AG09319 (cell line): ENCODE data around the gene EHD3.

Source experiments
- DNase-seq: peaks from one replicate; pipeline ENCODE4 v3.0.0-alpha.2; 2010; ENCODE audit warnings: low read depth; ENCODE audit errors: extremely low read depth
- TF ChIP-seq, protein P1 (sequence below): IDR thresholded peaks from 2 replicates; pipeline ENCODE4 v1.5.1; 2011; ENCODE audit warnings: low read depth, mild to moderate bottlenecking, inconsistent platforms, low read length, moderate library complexity

Gene EHD3

GRCh38 chr2:31241625-31242270 is 7.8 kb downstream of the EHD3 start:
- TF ChIP-seq, protein P1, sequence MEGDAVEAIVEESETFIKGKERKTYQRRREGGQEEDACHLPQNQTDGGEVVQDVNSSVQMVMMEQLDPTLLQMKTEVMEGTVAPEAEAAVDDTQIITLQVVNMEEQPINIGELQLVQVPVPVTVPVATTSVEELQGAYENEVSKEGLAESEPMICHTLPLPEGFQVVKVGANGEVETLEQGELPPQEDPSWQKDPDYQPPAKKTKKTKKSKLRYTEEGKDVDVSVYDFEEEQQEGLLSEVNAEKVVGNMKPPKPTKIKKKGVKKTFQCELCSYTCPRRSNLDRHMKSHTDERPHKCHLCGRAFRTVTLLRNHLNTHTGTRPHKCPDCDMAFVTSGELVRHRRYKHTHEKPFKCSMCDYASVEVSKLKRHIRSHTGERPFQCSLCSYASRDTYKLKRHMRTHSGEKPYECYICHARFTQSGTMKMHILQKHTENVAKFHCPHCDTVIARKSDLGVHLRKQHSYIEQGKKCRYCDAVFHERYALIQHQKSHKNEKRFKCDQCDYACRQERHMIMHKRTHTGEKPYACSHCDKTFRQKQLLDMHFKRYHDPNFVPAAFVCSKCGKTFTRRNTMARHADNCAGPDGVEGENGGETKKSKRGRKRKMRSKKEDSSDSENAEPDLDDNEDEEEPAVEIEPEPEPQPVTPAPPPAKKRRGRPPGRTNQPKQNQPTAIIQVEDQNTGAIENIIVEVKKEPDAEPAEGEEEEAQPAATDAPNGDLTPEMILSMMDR: no peak
- DNase-seq: no peak

- TF ChIP-seq, protein P1: no peak
Measured at GRCh38 chr2:31243053-31243452, 9.1 kb downstream of the EHD3 start.

DNA sequence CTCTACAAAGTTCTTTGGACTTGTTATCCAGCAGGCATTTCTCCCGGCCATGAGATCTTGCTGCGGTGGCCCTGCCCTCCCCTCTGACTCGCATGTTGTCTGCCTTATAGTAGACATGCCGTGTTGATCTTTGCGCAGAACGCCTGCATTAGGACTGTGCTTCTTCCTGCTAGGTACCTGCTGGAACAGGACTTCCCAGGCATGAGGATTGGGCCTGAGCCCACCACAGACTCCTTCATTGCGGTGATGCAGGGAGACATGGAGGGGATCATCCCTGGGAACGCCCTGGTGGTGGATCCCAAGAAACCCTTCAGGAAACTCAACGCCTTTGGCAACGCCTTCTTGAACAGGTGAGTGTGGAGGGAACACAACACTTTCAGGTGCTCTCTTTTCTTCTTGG is 10.1 kb downstream of the EHD3 start:
- TF ChIP-seq, protein P1: no peak
- DNase-seq: no peak

More at GRCh38 chr2:31243053-31243452, 9.1 kb downstream of the EHD3 start:
- DNase-seq: no peak

- TF ChIP-seq, protein P1: no peak
- no peak for DNase-seq
Measured at GRCh38 chr2:31246184-31246852, 12.4 kb downstream of the EHD3 start.

- no peak for DNase-seq
- TF ChIP-seq, protein P1: no peak
Measured at GRCh38 chr2:31247711-31248110, 13.8 kb downstream of the EHD3 start.

GRCh38 chr2:31248139-31248538 is 14.2 kb downstream of the EHD3 start:
- TF ChIP-seq, protein P1: no peak
- no peak for DNase-seq

DNA sequence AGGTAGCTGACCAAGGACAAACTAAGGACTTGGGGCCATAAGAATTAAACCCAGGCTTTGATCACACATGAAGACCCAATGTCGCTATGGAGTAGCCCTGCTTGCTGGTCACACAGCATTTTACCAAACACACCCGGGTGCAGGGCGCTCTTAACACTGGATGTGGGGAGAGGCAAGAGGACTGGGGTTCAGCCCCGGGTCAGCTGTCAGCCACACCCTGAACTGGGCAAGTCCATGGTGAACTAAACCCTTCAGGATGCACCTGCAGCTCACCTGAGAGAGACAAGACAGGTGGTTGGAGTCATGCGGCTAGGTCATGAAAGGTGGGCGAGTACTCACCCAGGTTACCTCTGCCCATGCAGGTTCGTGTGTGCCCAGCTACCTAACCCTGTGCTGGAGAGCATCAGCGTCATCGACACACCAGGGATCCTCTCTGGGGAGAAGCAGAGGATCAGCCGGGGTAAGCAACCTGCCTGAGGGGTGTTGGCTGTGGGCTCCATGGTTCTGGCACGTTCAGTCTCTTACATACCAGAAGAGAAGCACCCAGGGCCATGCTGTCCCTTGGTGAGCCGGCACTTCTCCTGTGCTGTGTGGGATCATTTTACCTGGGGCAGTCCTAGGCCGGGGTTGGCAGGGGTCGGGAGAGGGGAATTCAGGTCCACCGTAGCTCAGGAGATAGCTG is 15.2 kb downstream of the EHD3 start:
- TF ChIP-seq, protein P1: no peak
- DNase-seq: no peak
